Measurements from ENCODE around the gene RAD54L. TPM values are rescaled to one million over a fixed set of nuclear protein-coding genes. Genes with fewer than 3 reads are reported as not detected.
"Not testable (repeated sequence)": the region's sequence is repeated elsewhere in the genome, so short reads cannot be mapped to it uniquely, and the experiment has no call there.

The RAD54L gene
- total RNA-seq, 1 experiment from 2014 or later = 25.2 TPM

DNA sequence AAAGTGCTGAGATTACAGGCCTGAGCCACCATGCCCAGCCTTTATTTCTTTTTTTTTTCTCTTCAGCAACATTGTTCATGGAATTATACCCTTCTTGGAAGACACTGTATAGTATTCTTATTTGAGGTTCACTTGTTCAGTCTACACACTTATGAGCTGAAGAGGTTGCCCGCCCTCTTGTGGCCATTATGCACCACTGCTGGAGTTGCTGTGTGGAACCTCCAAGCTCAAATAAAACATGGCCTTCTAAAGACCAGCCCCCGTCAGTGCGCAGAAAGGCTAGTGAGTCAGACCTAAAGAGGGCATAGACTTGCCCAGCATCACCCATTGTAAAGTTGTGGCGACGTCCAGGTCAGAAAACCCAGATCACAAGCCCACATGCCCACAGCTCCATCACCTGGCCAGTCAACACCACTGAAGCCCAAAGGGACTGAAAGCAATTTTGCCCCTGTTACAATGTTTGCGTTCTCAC, 24.1 kb upstream of the RAD54L start:
- intact Hi-C loops (cut with micrococcal nuclease; ENCODE audit: unreplicated experiment) = loop anchor here (1.0 kb wide), 3 partner anchors 40 to 186 kb away; no protein-coding TSS in a partner anchor
- DNase-seq = peak; percentile 72
- Mint-ChIP-seq H3K36me3 (ENCODE audit: insufficient read depth, unreplicated experiment) (peaks cover 4% of the 10 kb centered on the region), H3K27me3 (ENCODE audit: unreplicated experiment) (no peaks in the 10 kb centered on the region), H3K4me3 (ENCODE audit: low read depth, unreplicated experiment) (no peak overlapping the region), H3K4me1 (ENCODE audit: low read depth, unreplicated experiment) (peaks cover 20% of the 10 kb centered on the region), H3K27ac (ENCODE audit: unreplicated experiment) (no peak overlapping the region), H3K9me3 (ENCODE audit: low read depth, unreplicated experiment) (no peaks in the 10 kb centered on the region)
- CTCF ChIA-PET = interaction anchor here (0.6 to 1.8 kb wide), 24 partner anchors 9 to 450 kb away, joined by 3 to 56 read pairs (median 4); partner anchors contain the start of genes LURAP1, PIK3R3 and POMGNT1
- TF ChIP-seq, protein P1, sequence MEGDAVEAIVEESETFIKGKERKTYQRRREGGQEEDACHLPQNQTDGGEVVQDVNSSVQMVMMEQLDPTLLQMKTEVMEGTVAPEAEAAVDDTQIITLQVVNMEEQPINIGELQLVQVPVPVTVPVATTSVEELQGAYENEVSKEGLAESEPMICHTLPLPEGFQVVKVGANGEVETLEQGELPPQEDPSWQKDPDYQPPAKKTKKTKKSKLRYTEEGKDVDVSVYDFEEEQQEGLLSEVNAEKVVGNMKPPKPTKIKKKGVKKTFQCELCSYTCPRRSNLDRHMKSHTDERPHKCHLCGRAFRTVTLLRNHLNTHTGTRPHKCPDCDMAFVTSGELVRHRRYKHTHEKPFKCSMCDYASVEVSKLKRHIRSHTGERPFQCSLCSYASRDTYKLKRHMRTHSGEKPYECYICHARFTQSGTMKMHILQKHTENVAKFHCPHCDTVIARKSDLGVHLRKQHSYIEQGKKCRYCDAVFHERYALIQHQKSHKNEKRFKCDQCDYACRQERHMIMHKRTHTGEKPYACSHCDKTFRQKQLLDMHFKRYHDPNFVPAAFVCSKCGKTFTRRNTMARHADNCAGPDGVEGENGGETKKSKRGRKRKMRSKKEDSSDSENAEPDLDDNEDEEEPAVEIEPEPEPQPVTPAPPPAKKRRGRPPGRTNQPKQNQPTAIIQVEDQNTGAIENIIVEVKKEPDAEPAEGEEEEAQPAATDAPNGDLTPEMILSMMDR (IDR thresholded peaks at IDR 0.05; ENCODE audit: unreplicated experiment) = peak; percentile 94
- BruUV-seq (replicated peaks) = no TSS peak

DNA sequence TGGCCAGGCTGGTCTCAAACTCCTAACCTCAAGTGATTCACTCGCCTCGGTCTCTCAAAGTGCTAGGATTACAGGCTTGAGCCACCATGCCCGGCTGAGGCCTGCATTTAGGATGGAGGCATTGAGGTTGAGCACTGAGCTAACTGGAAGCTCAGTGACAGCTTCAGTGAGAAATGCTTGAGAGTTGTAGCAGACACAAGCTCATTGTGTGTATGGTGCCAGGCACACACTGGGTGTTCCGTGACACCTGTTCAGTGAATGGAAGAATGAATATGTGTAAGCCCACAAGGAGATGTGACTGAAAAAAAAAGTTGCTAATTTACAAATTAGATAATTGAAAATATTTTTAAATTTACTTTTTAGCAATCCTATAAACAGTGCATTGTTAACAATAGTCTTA, 22.6 kb upstream of the RAD54L start:
- CTCF ChIA-PET = interaction anchor here (0.5 kb wide), 1 partner anchor 127 kb away, joined by 5 read pairs; no protein-coding TSS in a partner anchor
- H3K4me3 Mint-ChIP-seq (ENCODE audit: low read depth, unreplicated experiment) = no peak overlapping the region
- H3K4me1 Mint-ChIP-seq (ENCODE audit: low read depth, unreplicated experiment) = peaks cover 20% of the 10 kb centered on the region
- DNase-seq = no peak
- TF ChIP-seq, protein P1 (IDR thresholded peaks at IDR 0.05; ENCODE audit: unreplicated experiment) = no peak
- H3K36me3 Mint-ChIP-seq (ENCODE audit: insufficient read depth, unreplicated experiment) = peaks cover 4% of the 10 kb centered on the region
- no peaks in the 10 kb centered on the region for H3K27me3 Mint-ChIP-seq (ENCODE audit: unreplicated experiment)
- no peaks in the 10 kb centered on the region for H3K9me3 Mint-ChIP-seq (ENCODE audit: low read depth, unreplicated experiment)
- intact Hi-C loops (cut with micrococcal nuclease; ENCODE audit: unreplicated experiment) = no loop called here
- BruUV-seq (replicated peaks) = no TSS peak
- H3K27ac Mint-ChIP-seq (ENCODE audit: unreplicated experiment) = no peak overlapping the region

DNA sequence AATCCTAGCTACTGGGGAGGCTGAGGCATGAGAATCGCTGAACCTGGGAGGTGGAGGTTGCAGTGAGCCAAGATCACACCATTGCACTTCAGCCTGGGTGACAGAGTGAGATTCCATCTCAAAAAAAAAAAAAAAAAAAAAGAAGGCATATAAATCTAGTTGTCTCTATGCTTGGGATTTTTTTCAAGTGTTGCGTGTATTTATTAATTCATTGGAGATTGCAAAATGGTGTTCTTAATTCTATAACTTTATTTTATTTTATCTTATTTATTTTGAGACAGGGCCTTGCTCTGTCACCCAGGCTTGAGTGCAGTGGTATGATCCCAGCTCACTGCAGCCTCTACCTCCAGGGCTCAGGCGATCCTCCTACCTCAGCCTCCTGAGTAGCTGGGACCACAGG, 16.3 kb upstream of the RAD54L start:
- H3K4me1 Mint-ChIP-seq (ENCODE audit: low read depth, unreplicated experiment); H3K27me3 Mint-ChIP-seq (ENCODE audit: unreplicated experiment); H3K4me3 Mint-ChIP-seq (ENCODE audit: low read depth, unreplicated experiment); BruUV-seq (replicated peaks); DNase-seq; H3K36me3 Mint-ChIP-seq (ENCODE audit: insufficient read depth, unreplicated experiment); H3K27ac Mint-ChIP-seq (ENCODE audit: unreplicated experiment); intact Hi-C loops (cut with micrococcal nuclease; ENCODE audit: unreplicated experiment); H3K9me3 Mint-ChIP-seq (ENCODE audit: low read depth, unreplicated experiment): not testable (repeated sequence)
- CTCF ChIA-PET = interaction anchor here (0.7 to 1.7 kb wide), 4 partner anchors 14 to 1414 kb away, joined by 3 to 6 read pairs (median 3); no protein-coding TSS in a partner anchor

DNA sequence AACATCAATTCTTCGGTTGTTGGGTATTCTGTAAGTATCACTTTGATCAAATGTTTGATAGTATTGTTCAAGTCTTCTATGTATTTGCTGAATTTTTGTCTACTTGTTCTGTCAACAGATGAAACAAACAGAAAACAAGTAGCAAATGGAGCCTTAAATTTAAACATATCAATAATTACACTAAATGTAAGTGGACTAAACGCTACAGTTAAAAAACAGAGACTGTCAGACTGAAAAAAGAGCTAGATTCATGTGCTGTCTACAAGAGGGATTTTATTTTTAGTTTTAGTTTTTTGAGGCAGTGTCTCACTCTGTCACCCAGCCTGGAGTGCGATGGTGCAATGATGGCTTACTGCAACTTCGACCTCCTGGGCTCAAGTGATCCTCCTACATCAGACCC, 10.7 kb upstream of the RAD54L start:
- BruUV-seq (replicated peaks) = no TSS peak
- Mint-ChIP-seq H3K9me3 (ENCODE audit: low read depth, unreplicated experiment) (no peaks in the 10 kb centered on the region), H3K27ac (ENCODE audit: unreplicated experiment) (no peak overlapping the region), H3K4me3 (ENCODE audit: low read depth, unreplicated experiment) (no peak overlapping the region), H3K4me1 (ENCODE audit: low read depth, unreplicated experiment) (no peaks in the 10 kb centered on the region), H3K27me3 (ENCODE audit: unreplicated experiment) (no peaks in the 10 kb centered on the region), H3K36me3 (ENCODE audit: insufficient read depth, unreplicated experiment) (no peaks in the 10 kb centered on the region)
- TF ChIP-seq, protein P1 (IDR thresholded peaks at IDR 0.05; ENCODE audit: unreplicated experiment) = no peak
- intact Hi-C loops (cut with micrococcal nuclease; ENCODE audit: unreplicated experiment) = no loop called here
- DNase-seq = no peak
- CTCF ChIA-PET = no interaction called here

DNA sequence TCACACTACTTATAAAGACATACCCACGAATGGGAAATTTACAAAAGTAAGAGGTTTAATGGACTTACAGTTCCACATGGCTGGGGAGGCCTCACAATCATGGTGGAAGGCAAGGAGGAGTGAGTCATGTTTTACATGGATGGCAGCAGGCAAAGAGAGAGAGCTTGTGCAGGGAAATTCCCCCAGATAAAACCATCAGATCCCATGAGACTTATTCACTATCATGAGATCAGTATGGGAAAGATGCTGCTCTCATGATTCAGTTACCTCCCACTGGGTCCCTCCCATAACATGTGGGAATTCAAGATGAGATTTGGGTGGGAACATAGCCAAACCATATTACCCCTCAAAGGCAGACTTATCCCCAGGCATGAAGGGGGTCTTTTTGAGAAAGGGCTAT, 8.7 kb upstream of the RAD54L start:
- DNase-seq; CTCF ChIA-PET; BruUV-seq (replicated peaks); H3K9me3 Mint-ChIP-seq (ENCODE audit: low read depth, unreplicated experiment); H3K27ac Mint-ChIP-seq (ENCODE audit: unreplicated experiment); H3K4me3 Mint-ChIP-seq (ENCODE audit: low read depth, unreplicated experiment); H3K36me3 Mint-ChIP-seq (ENCODE audit: insufficient read depth, unreplicated experiment); intact Hi-C loops (cut with micrococcal nuclease; ENCODE audit: unreplicated experiment); H3K27me3 Mint-ChIP-seq (ENCODE audit: unreplicated experiment); H3K4me1 Mint-ChIP-seq (ENCODE audit: low read depth, unreplicated experiment): not testable (repeated sequence)

DNA sequence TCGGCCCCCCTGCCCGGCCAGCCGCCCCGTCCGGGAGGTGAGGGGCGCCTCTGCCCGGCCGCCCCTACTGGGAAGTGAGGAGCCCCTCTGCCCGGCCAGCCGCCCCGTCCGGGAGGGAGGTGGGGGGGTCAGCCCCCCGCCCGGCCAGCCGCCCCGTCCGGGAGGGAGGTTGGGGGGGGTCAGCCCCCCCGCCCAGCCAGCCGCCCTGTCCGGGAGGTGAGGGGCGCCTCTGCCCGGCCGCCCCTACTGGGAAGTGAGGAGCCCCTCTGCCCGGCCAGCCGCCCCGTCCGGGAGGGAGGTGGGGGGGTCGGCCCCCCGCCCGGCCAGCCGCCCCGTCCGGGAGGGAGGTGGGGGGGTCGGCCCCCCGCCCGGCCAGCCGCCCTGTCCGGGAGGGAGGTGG, 5.8 kb upstream of the RAD54L start:
- H3K4me3 Mint-ChIP-seq (ENCODE audit: low read depth, unreplicated experiment); H3K36me3 Mint-ChIP-seq (ENCODE audit: insufficient read depth, unreplicated experiment); DNase-seq; intact Hi-C loops (cut with micrococcal nuclease; ENCODE audit: unreplicated experiment); H3K27ac Mint-ChIP-seq (ENCODE audit: unreplicated experiment); H3K9me3 Mint-ChIP-seq (ENCODE audit: low read depth, unreplicated experiment); H3K4me1 Mint-ChIP-seq (ENCODE audit: low read depth, unreplicated experiment); H3K27me3 Mint-ChIP-seq (ENCODE audit: unreplicated experiment); BruUV-seq (replicated peaks); CTCF ChIA-PET: not testable (repeated sequence)

All from Calu3 (cell line).